Cardiac muscle cell (in vitro differentiated cells and primary cell): Measurements from ENCODE around the gene GALNT14. TPM values are rescaled to one million over a fixed set of nuclear protein-coding genes. Genes with fewer than 3 reads are reported as not detected.

Source experiments
- DNase-seq, 2 donors: peaks; one replicate each; pipeline versions ENCODE4 v3.0.0 to v3.0.0-alpha.2; 2010 to 2017; ENCODE audit warnings: low read depth in 1 of 2, low spot score in 1 of 2
- H3K27ac ChIP-seq: fragments of 200-600 bp; sonication (generic); 2 replicates; pipeline ENCODE4 v1.5.1; 2016
- H3K27me3 ChIP-seq: fragments of 200-600 bp; sonication (generic); 2 replicates; pipeline ENCODE4 v1.6.0; 2016; ENCODE audit warnings: control low read depth
- H3K36me3 ChIP-seq: fragments of 200-600 bp; sonication (generic); 2 replicates; pipeline ENCODE4 v1.5.1; 2016; ENCODE audit warnings: control low read depth
- H3K4me1 ChIP-seq: fragments of 200-600 bp; sonication (generic); 2 replicates; pipeline ENCODE4 v1.8.1; 2017; ENCODE audit warnings: low read depth, mild to moderate bottlenecking, mixed run types
- H3K4me3 ChIP-seq: fragments of 200-600 bp; sonication (generic); 2 replicates; pipeline ENCODE4 v1.5.1; 2016; ENCODE audit warnings: mild to moderate bottlenecking
- H3K9me3 ChIP-seq: fragments of 200-600 bp; sonication (generic); 2 replicates; pipeline ENCODE4 v1.5.1; 2017; ENCODE audit warnings: low read depth, mild to moderate bottlenecking, control low read depth
- polyA plus RNA-seq: library from polyadenylated mRNA; unstranded; fragments of >200 nt; fragmentation: Nextera tagmentation; extraction: Ambion mirVana; gene quantifications from 2 replicates; pipeline ENCODE4 v1.2.1, GENCODE V29; 2016
- total RNA-seq: library from RNA; depleted of rRNA; stranded (reverse); fragments of >200 nt; gene quantifications from 2 replicates; pipeline ENCODE4 v1.2.3, GENCODE V29; 2016
- TF ChIP-seq, protein P1 (sequence below): IDR thresholded peaks from 2 replicates; pipeline ENCODE4 v1.5.1; 2012; ENCODE audit warnings: low read depth, mild to moderate bottlenecking, low read length

Gene GALNT14
- total and polyA plus RNA-seq, 2 experiments from 2014 or later, result 0.84 to 1.1 TPM

DNA sequence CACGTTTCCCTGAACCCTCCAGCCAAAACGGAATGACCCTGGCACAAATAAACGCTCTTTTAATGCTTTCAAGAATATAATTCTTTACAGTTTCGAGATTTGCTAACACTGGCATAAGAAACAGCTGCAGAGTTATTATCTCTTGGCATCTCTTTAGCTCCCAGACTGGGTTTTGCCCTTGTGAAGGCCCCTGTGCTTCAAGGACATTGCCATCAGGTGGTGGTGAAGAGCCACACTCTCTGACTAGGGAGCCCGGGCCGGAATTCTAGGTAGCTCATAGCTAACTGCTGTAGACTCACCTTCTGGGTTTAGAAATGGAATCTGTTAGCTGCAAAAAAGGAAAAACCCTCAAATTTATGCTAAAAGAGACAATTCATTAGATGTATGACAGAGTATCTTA, 13.3 kb upstream of the GALNT14 start:
- Histone ChIP-seq H3K27me3 (no peaks in the 10 kb centered on the region), H3K4me3 (no peak overlapping the region), H3K4me1 (no peaks in the 10 kb centered on the region), H3K27ac (no peak overlapping the region), H3K36me3 (no peaks in the 10 kb centered on the region), H3K9me3 (no peaks in the 10 kb centered on the region)
- TF ChIP-seq, protein P1, sequence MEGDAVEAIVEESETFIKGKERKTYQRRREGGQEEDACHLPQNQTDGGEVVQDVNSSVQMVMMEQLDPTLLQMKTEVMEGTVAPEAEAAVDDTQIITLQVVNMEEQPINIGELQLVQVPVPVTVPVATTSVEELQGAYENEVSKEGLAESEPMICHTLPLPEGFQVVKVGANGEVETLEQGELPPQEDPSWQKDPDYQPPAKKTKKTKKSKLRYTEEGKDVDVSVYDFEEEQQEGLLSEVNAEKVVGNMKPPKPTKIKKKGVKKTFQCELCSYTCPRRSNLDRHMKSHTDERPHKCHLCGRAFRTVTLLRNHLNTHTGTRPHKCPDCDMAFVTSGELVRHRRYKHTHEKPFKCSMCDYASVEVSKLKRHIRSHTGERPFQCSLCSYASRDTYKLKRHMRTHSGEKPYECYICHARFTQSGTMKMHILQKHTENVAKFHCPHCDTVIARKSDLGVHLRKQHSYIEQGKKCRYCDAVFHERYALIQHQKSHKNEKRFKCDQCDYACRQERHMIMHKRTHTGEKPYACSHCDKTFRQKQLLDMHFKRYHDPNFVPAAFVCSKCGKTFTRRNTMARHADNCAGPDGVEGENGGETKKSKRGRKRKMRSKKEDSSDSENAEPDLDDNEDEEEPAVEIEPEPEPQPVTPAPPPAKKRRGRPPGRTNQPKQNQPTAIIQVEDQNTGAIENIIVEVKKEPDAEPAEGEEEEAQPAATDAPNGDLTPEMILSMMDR, result no peak
- peak in 1 of 2 donors; percentile 15 for DNase-seq

DNA sequence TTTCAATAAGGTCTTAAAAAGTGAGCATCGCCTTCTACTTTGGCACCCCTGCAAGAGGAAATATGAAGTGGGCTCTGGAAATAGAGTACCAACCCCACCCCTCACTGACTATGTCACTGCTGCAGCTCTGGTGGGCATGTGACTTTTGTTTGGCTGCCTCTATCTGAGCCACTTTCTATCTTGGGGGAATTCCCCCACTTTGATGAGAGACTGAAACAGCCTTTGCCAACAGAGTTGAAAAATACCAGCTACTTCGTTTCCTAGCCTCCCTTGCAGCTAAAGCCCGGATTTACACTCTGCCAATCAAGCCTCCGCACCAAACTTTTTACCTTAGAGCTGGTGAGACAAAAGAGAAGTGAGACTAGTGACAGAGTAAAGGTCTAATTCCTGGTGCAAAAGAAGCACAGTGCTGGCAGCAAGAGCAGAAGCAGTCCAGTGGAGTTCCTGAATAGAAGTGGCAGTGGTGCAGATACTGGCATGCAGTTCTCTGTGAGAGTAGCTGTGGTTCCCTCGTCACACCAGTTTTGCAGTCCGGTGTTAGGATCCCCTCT, 12.0 kb upstream of the GALNT14 start:
- H3K4me3 ChIP-seq, result no peak overlapping the region
- no peak for DNase-seq
- TF ChIP-seq, protein P1, result no peak

DNA sequence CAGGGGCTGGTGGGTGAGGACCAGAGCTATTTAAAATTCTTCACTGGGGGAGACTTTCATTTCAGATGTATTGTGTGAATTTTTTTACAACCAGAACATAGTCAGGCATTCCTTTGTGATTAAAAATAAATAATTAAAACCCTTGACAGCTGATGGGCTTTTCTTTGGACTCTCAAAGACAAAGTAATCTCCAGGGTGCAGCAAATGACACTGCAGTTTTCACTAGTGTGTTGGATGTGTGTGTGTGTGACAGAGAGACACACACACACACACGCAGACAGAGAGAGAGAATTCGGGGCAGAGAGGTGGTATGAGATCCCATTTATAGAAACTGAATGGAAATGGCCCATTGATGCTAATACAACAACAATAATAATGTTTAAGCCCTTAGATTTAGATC, 10.3 kb upstream of the GALNT14 start:
- TF ChIP-seq, protein P1, result no peak
- Histone ChIP-seq H3K9me3 (no peaks in the 10 kb centered on the region), H3K4me3 (no peak overlapping the region), H3K36me3 (no peaks in the 10 kb centered on the region), H3K27ac (no peak overlapping the region), H3K27me3 (no peaks in the 10 kb centered on the region), H3K4me1 (no peaks in the 10 kb centered on the region)
- DNase-seq, result no peak

More for the DNA sequence above, 12.0 kb upstream of the GALNT14 start:
- H3K36me3 ChIP-seq, result no peaks in the 10 kb centered on the region
- H3K4me1 ChIP-seq, result no peaks in the 10 kb centered on the region
- no peaks in the 10 kb centered on the region for H3K27me3 ChIP-seq
- no peaks in the 10 kb centered on the region for H3K9me3 ChIP-seq
- no peak overlapping the region for H3K27ac ChIP-seq

DNA sequence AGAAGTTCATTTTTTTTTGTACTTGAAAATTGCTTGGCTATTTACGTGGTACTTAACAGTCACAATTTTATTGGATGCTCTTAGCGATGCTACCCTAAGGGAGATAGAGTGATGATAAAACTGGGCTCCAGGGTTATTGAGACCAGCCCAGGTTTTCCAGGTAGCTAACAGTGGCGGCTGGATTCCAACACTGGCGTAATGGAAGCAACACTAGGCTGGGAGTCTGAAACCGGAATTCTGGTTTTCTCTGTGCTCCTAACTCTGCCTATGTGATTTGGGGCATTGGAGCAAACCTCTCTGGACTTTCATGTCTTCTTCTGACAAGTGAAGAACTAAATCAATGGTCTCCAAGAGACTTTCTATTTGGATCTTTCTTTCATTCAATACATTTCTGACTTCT, 9.4 kb upstream of the GALNT14 start:
- TF ChIP-seq, protein P1, result no peak
- Histone ChIP-seq H3K27ac (no peak overlapping the region), H3K27me3 (no peaks in the 10 kb centered on the region), H3K36me3 (no peaks in the 10 kb centered on the region), H3K4me3 (no peak overlapping the region), H3K9me3 (no peaks in the 10 kb centered on the region), H3K4me1 (no peaks in the 10 kb centered on the region)
- no peak for DNase-seq

DNA sequence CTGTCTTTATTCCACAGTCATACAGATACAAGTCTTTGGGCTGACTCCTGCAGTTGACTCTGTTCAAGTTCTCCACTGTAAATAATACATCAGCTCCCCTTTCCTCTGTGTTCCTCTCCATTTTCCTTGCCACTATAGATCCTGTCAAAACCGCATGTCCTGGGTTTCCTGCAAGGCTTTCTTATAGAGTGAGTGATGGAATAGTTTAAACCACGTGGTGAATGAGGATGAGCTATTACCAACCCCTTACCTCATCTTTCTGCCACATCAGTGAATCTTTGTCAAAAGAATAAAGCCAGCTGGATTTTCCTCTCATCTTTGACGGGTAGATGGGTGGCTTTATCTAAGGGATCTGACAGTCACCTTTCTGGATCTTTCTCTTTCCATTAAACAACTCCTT, 3.9 kb upstream of the GALNT14 start:
- Histone ChIP-seq H3K27me3 (peaks cover 46% of the 10 kb centered on the region), H3K36me3 (no peaks in the 10 kb centered on the region), H3K27ac (no peak overlapping the region), H3K9me3 (no peaks in the 10 kb centered on the region), H3K4me1 (no peaks in the 10 kb centered on the region), H3K4me3 (no peak overlapping the region)
- no peak for DNase-seq
- TF ChIP-seq, protein P1, result no peak
